ENCODE measurements around the gene NAGPA. TPM values are rescaled to one million over a fixed set of nuclear protein-coding genes. Genes with fewer than 3 reads are reported as not detected.
A peak's percentile ranks its signal among the peaks of the same experiment; 100 is the strongest.

NAGPA gene
- total RNA-seq, 1 donor from 2014 or later, result 17.4 TPM

GRCh38 chr16:4989391-4990006, 44.2 kb downstream of the NAGPA start:
- H3K79me2 ChIP-seq (ENCODE audit: insufficient read depth, low read length), result no peaks in the 10 kb centered on the region
- H3K36me3 ChIP-seq (ENCODE audit: insufficient read depth, low read length), result no peaks in the 10 kb centered on the region
- H3K27ac ChIP-seq (ENCODE audit: low read depth, low read length), result no peak overlapping the region
- Mint-ChIP-seq H3K9me3 (ENCODE audit: unreplicated experiment) (no peaks in the 10 kb centered on the region), H3K4me3 (ENCODE audit: unreplicated experiment) (no peak overlapping the region), H3K36me3 (ENCODE audit: low read depth, unreplicated experiment) (no peaks in the 10 kb centered on the region), H3K4me1 (ENCODE audit: low read depth, unreplicated experiment) (no peaks in the 10 kb centered on the region), H3K27me3 (ENCODE audit: low read depth, unreplicated experiment) (peaks cover 21% of the 10 kb centered on the region), H3K27ac (ENCODE audit: unreplicated experiment) (no peak overlapping the region)
- H3K4me2 ChIP-seq (ENCODE audit: low read length), result no peak overlapping the region
- H3K9me3 ChIP-seq (ENCODE audit: insufficient read depth, low read depth, low read length), result peaks cover 3% of the 10 kb centered on the region
- H3K4me1 ChIP-seq (ENCODE audit: insufficient read depth, low read length), result no peaks in the 10 kb centered on the region
- no peaks in the 10 kb centered on the region for H4K20me1 ChIP-seq (ENCODE audit: insufficient read depth, low read length)
- DNase-seq (ENCODE audit: low read depth), result no peak
- no peak for FAIRE-seq
- no peak for TF ChIP-seq EZH2 (IDR thresholded peaks at IDR 0.05; ENCODE audit: insufficient read depth, low read length)
- TF ChIP-seq CTCF (IDR thresholded peaks at IDR 0.05; ENCODE audit: insufficient read depth, low read depth, low read length), result no peak
- no peak overlapping the region for H3K4me3 ChIP-seq (ENCODE audit: insufficient read depth, low read depth, low read length)
- no peak overlapping the region for H2AFZ ChIP-seq (ENCODE audit: low read depth, low read length)
- H3K27me3 ChIP-seq (ENCODE audit: insufficient read depth, low read length), result peaks cover 31% of the 10 kb centered on the region
- H3K9ac ChIP-seq (ENCODE audit: low read length), result no peak overlapping the region

- no peaks in the 10 kb centered on the region for H3K36me3 Mint-ChIP-seq (ENCODE audit: low read depth, unreplicated experiment)
- H3K4me1 Mint-ChIP-seq (ENCODE audit: low read depth, unreplicated experiment), result no peaks in the 10 kb centered on the region
- no peak overlapping the region for H3K27ac Mint-ChIP-seq (ENCODE audit: unreplicated experiment)
- FAIRE-seq (no peak), DNase-seq (ENCODE audit: low read depth) (no peak)
- Histone ChIP-seq H3K27ac (ENCODE audit: low read depth, low read length) (no peak overlapping the region), H3K36me3 (ENCODE audit: insufficient read depth, low read length) (no peaks in the 10 kb centered on the region), H3K4me1 (ENCODE audit: insufficient read depth, low read length) (no peaks in the 10 kb centered on the region), H3K27me3 (ENCODE audit: insufficient read depth, low read length) (peaks cover 31% of the 10 kb centered on the region), H4K20me1 (ENCODE audit: insufficient read depth, low read length) (no peaks in the 10 kb centered on the region), H2AFZ (ENCODE audit: low read depth, low read length) (no peak overlapping the region), H3K4me3 (ENCODE audit: insufficient read depth, low read depth, low read length) (no peak overlapping the region), H3K4me2 (ENCODE audit: low read length) (no peak overlapping the region), H3K9me3 (ENCODE audit: insufficient read depth, low read depth, low read length) (peaks cover 3% of the 10 kb centered on the region), H3K9ac (ENCODE audit: low read length) (no peak overlapping the region), H3K79me2 (ENCODE audit: insufficient read depth, low read length) (no peaks in the 10 kb centered on the region)
- TF ChIP-seq EZH2 (IDR thresholded peaks at IDR 0.05; ENCODE audit: insufficient read depth, low read length) (no peak), CTCF (IDR thresholded peaks at IDR 0.05; ENCODE audit: insufficient read depth, low read depth, low read length) (no peak)
- H3K4me3 Mint-ChIP-seq (ENCODE audit: unreplicated experiment), result no peak overlapping the region
- peaks cover 21% of the 10 kb centered on the region for H3K27me3 Mint-ChIP-seq (ENCODE audit: low read depth, unreplicated experiment)
- no peaks in the 10 kb centered on the region for H3K9me3 Mint-ChIP-seq (ENCODE audit: unreplicated experiment)
These were observed 45.1 kb downstream of the NAGPA start for GRCh38 chr16:4988647-4989046.

GRCh38 chr16:4987580-4988374, 46.0 kb downstream of the NAGPA start:
- Histone ChIP-seq H4K20me1 (ENCODE audit: insufficient read depth, low read length) (no peaks in the 10 kb centered on the region), H3K4me1 (ENCODE audit: insufficient read depth, low read length) (no peaks in the 10 kb centered on the region), H3K9ac (ENCODE audit: low read length) (no peak overlapping the region), H3K27me3 (ENCODE audit: insufficient read depth, low read length) (peaks cover 31% of the 10 kb centered on the region), H3K9me3 (ENCODE audit: insufficient read depth, low read depth, low read length) (peaks cover 3% of the 10 kb centered on the region), H2AFZ (ENCODE audit: low read depth, low read length) (no peak overlapping the region), H3K27ac (ENCODE audit: low read depth, low read length) (no peak overlapping the region), H3K79me2 (ENCODE audit: insufficient read depth, low read length) (no peaks in the 10 kb centered on the region), H3K4me2 (ENCODE audit: low read length) (no peak overlapping the region), H3K36me3 (ENCODE audit: insufficient read depth, low read length) (no peaks in the 10 kb centered on the region), H3K4me3 (ENCODE audit: insufficient read depth, low read depth, low read length) (no peak overlapping the region)
- no peak for FAIRE-seq
- no peak for DNase-seq (ENCODE audit: low read depth)
- H3K9me3 Mint-ChIP-seq (ENCODE audit: unreplicated experiment), result no peaks in the 10 kb centered on the region
- TF ChIP-seq EZH2 (IDR thresholded peaks at IDR 0.05; ENCODE audit: insufficient read depth, low read length), result peak; percentile 52
- no peak for TF ChIP-seq CTCF (IDR thresholded peaks at IDR 0.05; ENCODE audit: insufficient read depth, low read depth, low read length)
- H3K36me3 Mint-ChIP-seq (ENCODE audit: low read depth, unreplicated experiment), result no peaks in the 10 kb centered on the region
- no peak overlapping the region for H3K4me3 Mint-ChIP-seq (ENCODE audit: unreplicated experiment)
- H3K27me3 Mint-ChIP-seq (ENCODE audit: low read depth, unreplicated experiment), result peaks cover 21% of the 10 kb centered on the region
- H3K27ac Mint-ChIP-seq (ENCODE audit: unreplicated experiment), result no peak overlapping the region
- H3K4me1 Mint-ChIP-seq (ENCODE audit: low read depth, unreplicated experiment), result no peaks in the 10 kb centered on the region
